Stimulated activated naive CD8-positive, alpha-beta T cell treated with anti-CD3 and anti-CD28 coated beads, Interleukin-15, amount 100 ng/mL, for 72 hours (primary cell): Measurements from ENCODE around the gene E2F1.
"Not testable (repeated sequence)": the region's sequence is repeated elsewhere in the genome, so short reads cannot be mapped to it uniquely, and the experiment has no call there.

ENCODE experiments used
- ATAC-seq: fragments of 150-1000 bp; cut with Tn5 transposase; 2 replicates; pipeline ENCODE4 v1.10.0; 2021; ENCODE audit warnings: mild to moderate bottlenecking, moderate library complexity
- DNase-seq, 2 donors: peaks; one replicate each; pipeline ENCODE4 v3.0.0; 2021 to 2022
- H3K27ac Mint-ChIP-seq, 2 donors: one replicate each; pipeline ENCODE4 v1.8.0; 2022; ENCODE audit warnings: mild to moderate bottlenecking in 2 of 2, mixed read lengths in 2 of 2, moderate library complexity in 2 of 2
- H3K27me3 Mint-ChIP-seq: one replicate; pipeline ENCODE4 v1.8.0; 2022; ENCODE audit warnings: mixed read lengths
- H3K4me1 Mint-ChIP-seq: one replicate; pipeline ENCODE4 v1.8.0; 2022; ENCODE audit warnings: mild to moderate bottlenecking, mixed read lengths
- H3K4me3 Mint-ChIP-seq, 2 donors: one replicate each; pipeline ENCODE4 v1.8.0; 2022; ENCODE audit warnings: mild to moderate bottlenecking in 2 of 2, mixed read lengths in 2 of 2, moderate library complexity in 1 of 2
- H3K9me3 Mint-ChIP-seq, 2 donors: one replicate each; pipeline ENCODE4 v1.8.0; 2022; ENCODE audit warnings: mixed read lengths in 2 of 2

Gene E2F1

GRCh38 chr20:33700696-33701441, 14.7 kb upstream of the E2F1 start:
- not testable (repeated sequence) for H3K27me3 Mint-ChIP-seq, H3K4me1 Mint-ChIP-seq, H3K4me3 Mint-ChIP-seq, H3K9me3 Mint-ChIP-seq, H3K27ac Mint-ChIP-seq, ATAC-seq, DNase-seq

GRCh38 chr20:33698966-33699365, 12.8 kb upstream of the E2F1 start:
- not testable (repeated sequence) for H3K27ac Mint-ChIP-seq, H3K4me3 Mint-ChIP-seq, H3K4me1 Mint-ChIP-seq, H3K27me3 Mint-ChIP-seq, ATAC-seq, H3K9me3 Mint-ChIP-seq, DNase-seq

GRCh38 chr20:33697129-33697528, 10.9 kb upstream of the E2F1 start:
- peaks cover 0 to 7% of the 10 kb centered on the region in 2 donors for H3K9me3 Mint-ChIP-seq
- H3K27ac Mint-ChIP-seq = no peak overlapping the region
- ATAC-seq = no peak
- no peak overlapping the region for H3K4me3 Mint-ChIP-seq
- no peaks in the 10 kb centered on the region for H3K4me1 Mint-ChIP-seq
- DNase-seq = no peak
- no peaks in the 10 kb centered on the region for H3K27me3 Mint-ChIP-seq

- no peak overlapping the region for H3K27ac Mint-ChIP-seq
- no peak overlapping the region for H3K4me3 Mint-ChIP-seq
- H3K9me3 Mint-ChIP-seq = peaks cover 0 to 7% of the 10 kb centered on the region in 2 donors
- no peak for DNase-seq
- no peaks in the 10 kb centered on the region for H3K27me3 Mint-ChIP-seq
- peaks cover under 1% of the 10 kb centered on the region for H3K4me1 Mint-ChIP-seq
- ATAC-seq = no peak
These were observed 10.3 kb upstream of the E2F1 start for GRCh38 chr20:33696448-33696847.

- Mint-ChIP-seq H3K4me3 (no peak overlapping the region), H3K4me1 (peaks cover 19% of the 10 kb centered on the region), H3K27me3 (no peaks in the 10 kb centered on the region), H3K9me3 (peaks cover 0 to 7% of the 10 kb centered on the region in 2 donors), H3K27ac (peak overlapping the region in 1 of 2 donors; percentile 25)
- DNase-seq (no peak), ATAC-seq (no peak)
These were observed 8.4 kb upstream of the E2F1 start for GRCh38 chr20:33694639-33695012.

DNA sequence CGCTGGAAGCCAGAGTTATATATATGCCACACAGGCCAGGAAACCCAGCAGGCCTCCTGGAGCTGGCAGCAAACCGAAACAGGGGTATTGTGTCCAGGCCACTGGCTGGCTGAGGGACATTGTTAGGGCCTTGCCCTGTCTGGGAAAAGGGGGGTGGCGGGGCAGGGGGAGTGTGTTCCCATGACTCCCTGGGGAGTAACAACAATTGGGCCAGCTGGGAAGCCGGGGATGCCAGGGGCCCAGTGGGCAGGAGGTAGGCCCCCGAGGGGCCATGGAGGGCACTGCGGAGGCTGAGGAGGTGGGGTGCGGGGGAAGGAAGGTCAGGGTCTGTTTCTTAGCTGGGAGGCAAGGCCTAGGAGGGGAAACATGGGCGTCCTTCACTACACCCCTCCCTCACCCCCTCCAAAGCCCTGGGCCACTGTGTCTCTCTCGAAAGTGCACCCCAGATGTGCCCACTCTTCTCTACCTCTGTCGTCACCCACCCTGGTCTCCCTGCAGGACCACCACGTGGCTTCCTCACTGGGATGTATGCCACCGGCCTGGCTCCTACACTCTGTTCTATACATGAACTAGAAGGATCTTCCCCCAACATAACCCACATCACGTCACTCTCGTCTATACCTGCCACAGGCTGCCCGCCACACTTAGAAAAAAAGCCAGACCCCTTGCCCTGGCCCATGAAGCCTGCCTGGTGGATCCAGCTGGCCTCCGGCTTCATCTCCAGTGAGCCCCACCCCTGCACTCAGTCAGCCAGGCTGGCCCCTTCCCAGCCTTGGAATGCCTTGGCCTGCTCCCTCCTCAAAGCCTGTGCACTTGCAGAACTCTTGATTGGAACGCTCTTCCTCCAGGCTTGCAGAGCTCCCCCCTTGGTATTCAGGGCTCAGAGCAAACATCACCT, 7.8 kb upstream of the E2F1 start:
- H3K4me3 Mint-ChIP-seq = no peak overlapping the region
- peaks cover 25% of the 10 kb centered on the region for H3K4me1 Mint-ChIP-seq
- H3K27ac Mint-ChIP-seq = peak overlapping the region in 1 of 2 donors; percentile 82
- no peak for DNase-seq
- H3K27me3 Mint-ChIP-seq = no peaks in the 10 kb centered on the region
- ATAC-seq = no peak
- peaks cover 0 to 7% of the 10 kb centered on the region in 2 donors for H3K9me3 Mint-ChIP-seq

DNA sequence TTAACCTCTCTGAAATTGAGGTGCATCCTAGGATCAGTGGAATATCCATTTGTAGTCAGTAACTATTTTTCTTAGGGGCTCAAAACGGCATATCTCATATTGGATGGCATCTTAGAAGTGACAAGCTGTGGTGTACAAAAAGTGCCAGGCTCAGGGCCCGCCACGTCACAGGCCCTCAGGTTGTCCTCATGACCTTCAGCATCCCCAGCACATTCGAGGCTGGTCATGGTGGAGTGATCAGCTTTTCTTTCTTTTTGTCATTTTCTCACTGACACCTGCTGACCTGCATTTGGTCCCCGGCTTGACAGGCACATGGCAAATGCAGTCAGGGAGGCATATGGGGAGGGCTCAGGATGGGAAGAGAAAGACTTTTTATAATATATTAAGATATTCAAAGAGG, 7.1 kb upstream of the E2F1 start:
- Mint-ChIP-seq H3K27me3 (no peaks in the 10 kb centered on the region), H3K4me1 (peaks cover 32% of the 10 kb centered on the region), H3K27ac (peak overlapping the region in 1 of 2 donors; percentile 82), H3K4me3 (no peak overlapping the region), H3K9me3 (peaks cover 0 to 2% of the 10 kb centered on the region in 2 donors)
- ATAC-seq (no peak), DNase-seq (no peak)

DNA sequence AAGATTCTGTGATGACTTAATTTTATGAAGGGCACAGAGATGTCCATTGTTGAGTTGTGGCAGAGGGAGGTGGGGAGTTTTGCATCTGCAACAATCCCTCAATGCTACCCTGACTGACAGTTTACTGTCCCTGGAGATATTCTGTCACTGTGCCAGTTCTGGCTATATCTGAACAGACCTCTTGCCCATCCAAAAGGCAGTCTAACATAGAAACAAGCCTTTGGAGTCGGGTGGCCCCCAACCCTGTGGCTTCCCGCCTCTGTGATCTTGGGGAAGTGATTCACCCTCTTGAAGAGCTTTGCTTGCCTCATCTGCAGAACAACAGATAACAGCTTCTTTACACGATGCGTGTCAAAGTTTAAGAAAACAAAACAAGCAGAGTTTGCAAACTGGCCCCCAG, 3.8 kb upstream of the E2F1 start:
- Mint-ChIP-seq H3K27ac (peak overlapping the region; percentile 59 to 73), H3K27me3 (no peaks in the 10 kb centered on the region), H3K4me1 (peaks cover 59% of the 10 kb centered on the region), H3K4me3 (peak overlapping the region; percentile 66 to 70), H3K9me3 (no peaks in the 10 kb centered on the region)
- peak; percentile 43 for ATAC-seq
- peak; percentile 67 to 72 for DNase-seq

DNA sequence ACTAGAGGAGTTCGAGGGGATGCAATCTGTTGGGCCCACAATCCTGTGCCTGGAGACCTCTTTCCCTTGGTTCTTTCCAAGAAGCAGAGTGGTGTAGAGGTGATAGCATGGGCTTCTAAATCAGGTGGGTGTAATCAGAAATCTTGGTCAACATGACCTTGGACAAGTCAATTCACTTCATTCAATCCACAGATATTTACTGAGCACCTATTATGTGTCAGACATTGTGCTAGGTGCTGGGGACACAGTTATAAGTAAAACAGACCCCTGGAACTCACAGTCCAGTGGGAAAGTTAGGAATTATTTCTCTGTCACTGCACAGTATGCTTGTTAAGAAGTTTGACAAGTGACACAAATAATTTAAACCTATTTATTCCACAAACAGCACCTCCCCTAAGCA, 3.3 kb upstream of the E2F1 start:
- H3K4me1 Mint-ChIP-seq = peaks cover 64% of the 10 kb centered on the region
- ATAC-seq (no peak), DNase-seq (no peak)
- peak overlapping the region; percentile 48 to 66 for H3K4me3 Mint-ChIP-seq
- no peak overlapping the region for H3K27ac Mint-ChIP-seq
- H3K9me3 Mint-ChIP-seq = no peaks in the 10 kb centered on the region
- H3K27me3 Mint-ChIP-seq = no peaks in the 10 kb centered on the region

- no peaks in the 10 kb centered on the region for H3K9me3 Mint-ChIP-seq
- no peak for DNase-seq
- H3K4me1 Mint-ChIP-seq = peaks cover 69% of the 10 kb centered on the region
- H3K27ac Mint-ChIP-seq = peak overlapping the region in 1 of 2 donors; percentile 61
- H3K27me3 Mint-ChIP-seq = no peaks in the 10 kb centered on the region
- H3K4me3 Mint-ChIP-seq = peak overlapping the region; percentile 14 to 48
- no peak for ATAC-seq
These were observed 2.8 kb upstream of the E2F1 start for GRCh38 chr20:33688938-33689424.

GRCh38 chr20:33687993-33688937, 2.1 kb upstream of the E2F1 start:
- Mint-ChIP-seq H3K9me3 (no peaks in the 10 kb centered on the region), H3K4me1 (peaks cover 72% of the 10 kb centered on the region), H3K27me3 (no peaks in the 10 kb centered on the region), H3K27ac (peak overlapping the region; percentile 64 to 86), H3K4me3 (peak overlapping the region; percentile 48 to 49)
- DNase-seq (no peak), ATAC-seq (no peak)

- DNase-seq (no peak), ATAC-seq (no peak)
- H3K27ac Mint-ChIP-seq = no peak overlapping the region
- no peaks in the 10 kb centered on the region for H3K9me3 Mint-ChIP-seq
- H3K27me3 Mint-ChIP-seq = no peaks in the 10 kb centered on the region
- peak overlapping the region in 1 of 2 donors; percentile 24 for H3K4me3 Mint-ChIP-seq
- H3K4me1 Mint-ChIP-seq = peaks cover 80% of the 10 kb centered on the region
These were observed 1.3 kb upstream of the E2F1 start for GRCh38 chr20:33687370-33687915.

DNA sequence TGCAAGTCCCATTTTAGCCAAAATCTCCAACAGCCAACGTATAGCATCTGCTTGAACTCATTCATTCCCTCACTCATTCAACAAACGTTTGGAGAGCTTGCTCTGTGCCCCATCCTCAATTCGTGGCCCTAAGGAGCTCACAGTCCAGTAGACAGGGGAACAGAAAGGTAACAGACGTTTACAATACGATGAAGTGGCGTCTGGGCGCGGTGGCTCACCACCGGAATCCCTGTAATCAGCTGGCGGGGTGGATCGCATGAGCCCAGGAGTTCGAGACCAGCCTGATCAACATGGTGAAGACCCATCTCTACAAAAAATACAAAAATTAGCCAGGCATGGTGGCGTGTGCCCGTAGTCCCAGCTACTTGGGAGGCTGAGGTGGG, 790 bp upstream of the E2F1 start:
- H3K4me3 Mint-ChIP-seq = peak overlapping the region; percentile 69 to 79
- DNase-seq (no peak), ATAC-seq (no peak)
- H3K4me1 Mint-ChIP-seq = peaks cover 85% of the 10 kb centered on the region
- H3K27me3 Mint-ChIP-seq = no peaks in the 10 kb centered on the region
- H3K27ac Mint-ChIP-seq = peak overlapping the region in 1 of 2 donors; percentile 89
- no peaks in the 10 kb centered on the region for H3K9me3 Mint-ChIP-seq

- no peaks in the 10 kb centered on the region for H3K9me3 Mint-ChIP-seq
- peaks cover 89% of the 10 kb centered on the region for H3K4me1 Mint-ChIP-seq
- ATAC-seq (peak; percentile 69), DNase-seq (peak; percentile 64 to 68)
- H3K27ac Mint-ChIP-seq = peak overlapping the region; percentile 93 to 96
- no peaks in the 10 kb centered on the region for H3K27me3 Mint-ChIP-seq
- H3K4me3 Mint-ChIP-seq = peak overlapping the region; percentile 86 to 95
These were observed 671 bp downstream of the E2F1 start for GRCh38 chr20:33685328-33686099.
